SH-SY5Y (cell line): ENCODE data around the gene ELMO3.

Experiments
- GATA2 ChIP-seq: IDR thresholded peaks from 2 replicates; pipeline ENCODE4 v1.6.1; 2011; ENCODE audit warnings: mild to moderate bottlenecking, low read depth, low read length
- GATA3 ChIP-seq: IDR thresholded peaks from 2 replicates; pipeline ENCODE4 v1.6.1; 2011; ENCODE audit warnings: low read depth, mild to moderate bottlenecking, low read length, moderate library complexity

DNA sequence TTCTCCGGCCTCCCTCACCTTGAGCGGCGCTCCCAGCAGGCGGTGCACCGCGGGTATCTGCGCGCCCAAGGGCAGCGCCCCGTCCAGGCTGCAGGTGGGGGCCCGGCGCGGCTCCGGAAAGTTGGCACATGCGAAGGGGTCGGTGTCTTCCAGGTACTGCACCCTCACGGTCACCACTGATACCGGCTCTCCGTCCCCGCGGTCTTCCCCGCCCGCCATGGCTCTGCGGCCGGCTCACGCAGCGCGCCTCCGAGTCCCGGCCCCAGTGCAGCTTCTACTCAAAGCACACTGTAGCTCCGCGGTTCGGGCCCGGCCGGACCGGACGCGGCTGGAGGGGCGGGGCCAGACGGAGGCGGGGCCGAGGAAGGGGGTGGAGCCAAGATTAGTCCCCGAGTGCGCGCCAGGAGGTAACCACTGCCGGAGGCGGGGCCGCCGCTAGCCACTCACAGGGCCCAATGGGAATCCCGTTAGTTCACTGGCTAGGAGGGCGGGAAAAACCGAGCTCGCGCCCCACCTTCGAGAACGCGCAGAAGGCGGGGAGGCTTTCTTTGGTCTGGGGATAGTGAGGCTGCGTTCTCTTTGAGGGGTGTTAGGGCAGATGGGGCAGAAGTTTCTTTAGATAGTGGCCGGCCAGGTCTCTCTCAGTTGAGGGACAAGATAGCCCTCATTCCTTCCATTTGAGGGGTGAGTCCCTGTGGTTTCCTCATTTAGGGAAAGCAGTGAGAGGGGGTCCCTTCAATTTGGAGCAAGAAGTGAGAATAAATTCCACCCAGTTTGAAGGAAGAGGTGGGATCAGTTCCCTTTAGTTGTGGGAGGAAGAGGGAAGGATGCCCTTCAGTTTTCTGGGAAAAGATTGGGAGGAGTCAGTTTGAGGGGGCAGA, 48.5 kb downstream of the ELMO3 start, which contains the start of gene FHOD1:
- no peak for TF ChIP-seq GATA2
- TF ChIP-seq GATA3: no peak
